K562 treated with DMSO at 1 percent for 12 hours (cell line): ENCODE measurements around the gene RPLP2. TPM values are rescaled to one million over a fixed set of nuclear protein-coding genes. Genes with fewer than 3 reads are reported as not detected.

Experiments
- total RNA-seq: library from RNA; unstranded; fragments of 300-600 nt; gene quantifications from 2 replicates; pipeline ENCODE4 v1.2.3, GENCODE V29; 2022; ENCODE audit not compliant: insufficient read depth

Gene RPLP2
- total RNA-seq = 1,821 and 2,673 TPM in 2 replicates

DNA sequence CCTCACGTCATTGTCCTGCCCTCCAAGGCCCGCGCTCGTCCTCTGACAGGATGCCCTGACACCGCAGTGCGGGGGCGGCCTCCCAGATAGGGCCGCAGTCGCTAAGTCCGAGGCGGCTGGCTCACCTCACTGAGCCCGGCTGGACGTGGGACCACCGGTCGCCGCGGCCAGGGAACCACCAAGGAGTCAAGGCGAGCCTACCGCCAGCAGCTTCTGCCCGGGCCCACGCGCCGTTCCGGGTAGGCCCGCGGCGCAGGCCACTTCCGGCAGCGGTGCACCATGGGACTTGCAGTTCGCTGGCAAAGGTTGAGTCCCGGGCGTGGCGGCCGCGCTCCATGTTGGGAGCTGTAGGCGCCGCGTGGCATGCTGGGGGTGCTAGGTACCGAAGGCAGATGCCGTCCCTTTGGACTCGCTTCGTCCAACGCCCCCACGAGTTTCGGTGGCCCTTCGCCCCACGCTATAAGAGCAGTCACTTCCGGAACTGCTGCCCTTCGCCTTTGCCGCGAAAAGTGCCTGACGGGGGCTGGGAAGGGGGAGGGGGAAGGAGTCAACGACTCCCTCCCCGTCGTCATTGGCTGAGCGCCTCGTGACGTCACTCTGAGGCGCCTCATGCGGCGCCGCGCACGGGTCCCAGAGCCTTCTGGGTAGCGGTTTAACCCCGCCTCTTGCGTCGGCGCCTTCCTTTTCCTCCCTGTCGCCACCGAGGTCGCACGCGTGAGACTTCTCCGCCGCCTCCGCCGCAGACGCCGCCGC, at the start of gene RPLP2:
Gene RPLP2, plus strand, starts transcription at position 681 of the 753 bp plus-strand sequence. CDS start 268 bp downstream, outside the sequence.

DNA sequence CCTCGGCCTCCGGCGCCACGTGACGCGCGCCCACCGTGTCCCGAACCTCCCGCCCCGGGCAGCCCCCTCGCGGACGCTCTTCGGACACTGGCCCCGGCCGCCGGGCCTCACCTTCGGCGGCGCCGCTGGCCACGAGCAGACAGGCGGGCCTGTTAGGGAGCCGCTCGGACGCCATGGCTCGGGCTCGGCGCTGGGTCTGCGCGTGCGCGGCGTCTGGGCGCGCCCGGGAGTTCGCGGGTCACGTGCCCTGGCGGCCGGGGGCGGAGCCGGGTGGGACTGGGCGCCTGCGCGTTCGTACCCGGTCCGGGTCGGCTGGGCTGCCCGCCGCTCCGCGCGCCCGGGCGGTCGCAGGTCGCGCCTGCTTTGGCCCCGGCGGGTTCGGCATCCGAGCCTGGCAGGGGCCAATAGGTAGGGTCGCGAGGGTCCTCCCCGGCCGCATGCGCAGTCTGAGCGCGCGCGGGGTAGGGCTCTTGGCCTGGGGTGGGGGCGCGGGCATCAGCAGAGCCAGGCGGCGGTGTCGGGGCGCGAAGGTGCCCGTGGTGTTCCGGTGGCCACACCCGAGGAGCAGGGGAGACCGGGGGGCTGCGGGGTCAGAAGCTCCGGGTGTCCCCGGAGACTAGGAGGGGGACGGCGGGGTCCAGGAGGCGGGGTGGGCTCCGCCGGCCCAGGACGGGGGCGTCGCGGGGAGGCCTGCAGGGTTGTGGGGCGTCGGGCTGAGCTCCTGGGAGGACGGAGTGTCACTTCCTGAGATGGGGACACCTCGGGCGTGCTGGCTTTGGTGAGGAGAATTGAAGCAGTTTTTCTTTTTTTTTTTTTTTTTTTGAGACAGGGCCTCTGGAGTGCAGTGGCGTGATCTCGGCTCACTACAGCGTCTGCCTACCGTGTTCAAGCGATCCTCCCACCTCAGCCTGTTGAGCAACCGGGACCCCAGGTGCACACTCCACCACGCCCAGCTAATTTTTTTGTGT, 32.2 kb upstream of the RPLP2 start, which contains the start of gene GATD1:
Gene GATD1, minus strand, starts transcription at position 200 of the 968 bp plus-strand sequence. Its CDS starts 25 bp downstream, at position 175.

DNA sequence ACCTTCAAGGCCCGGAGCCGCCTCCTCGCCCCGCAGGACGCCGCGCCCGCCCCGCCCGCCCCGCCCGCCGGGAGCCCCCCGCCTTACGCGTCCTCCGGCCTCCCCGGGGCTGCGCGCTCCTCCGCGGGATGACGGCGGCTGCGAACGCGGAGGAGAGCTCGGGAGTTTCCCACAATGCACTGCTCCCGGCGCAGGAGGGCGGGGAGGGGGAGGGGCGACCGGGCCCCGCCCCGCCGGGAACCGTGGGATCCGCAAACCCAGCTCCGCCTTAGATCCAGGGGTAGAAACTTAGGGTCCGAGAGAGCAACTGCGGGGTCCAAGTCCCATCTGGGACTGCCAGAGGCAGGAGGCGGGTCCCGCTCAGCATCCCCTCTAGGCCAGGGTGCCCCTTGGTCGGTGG, 19.8 kb upstream of the RPLP2 start, which contains the start of gene CEND1:
Gene CEND1, minus strand, starts transcription at position 148 of the 400 bp plus-strand sequence. CDS start 1,514 bp downstream, outside the sequence.

DNA sequence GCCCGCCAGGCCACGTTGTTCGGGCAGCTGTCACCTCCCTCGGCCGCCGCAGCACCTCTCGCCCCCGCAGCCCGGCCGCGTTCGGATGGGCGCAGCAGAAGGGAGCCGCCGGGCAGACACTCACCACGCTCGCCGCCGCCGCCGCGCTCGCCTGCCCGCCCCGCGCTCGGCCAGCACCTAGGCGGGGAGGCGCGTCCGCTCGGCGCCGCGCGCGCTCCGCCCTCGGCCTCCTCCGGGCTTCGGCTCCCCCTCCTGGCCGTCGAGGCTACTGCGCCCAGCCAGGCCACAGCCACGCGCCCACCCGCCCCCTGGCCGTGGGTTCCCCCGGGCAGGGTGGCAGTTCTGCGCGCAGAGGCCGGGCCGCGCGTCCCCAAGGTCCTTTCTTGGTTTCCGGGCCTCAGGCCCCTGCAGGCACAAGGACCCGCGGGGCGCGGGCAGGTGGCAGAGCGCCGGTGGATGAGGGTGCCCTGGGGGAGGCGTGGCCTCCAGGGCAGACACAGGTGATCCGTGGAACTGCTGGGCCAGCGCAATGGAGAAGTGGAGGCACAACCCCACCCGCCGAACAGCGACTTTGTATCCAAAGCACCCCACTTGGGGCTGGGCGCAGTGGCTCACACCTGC, 11.6 kb upstream of the RPLP2 start, which contains the start of gene SLC25A22:
Gene SLC25A22, minus strand, starts transcription at position 189 of the 621 bp plus-strand sequence. CDS start 3,275 bp downstream, outside the sequence.

DNA sequence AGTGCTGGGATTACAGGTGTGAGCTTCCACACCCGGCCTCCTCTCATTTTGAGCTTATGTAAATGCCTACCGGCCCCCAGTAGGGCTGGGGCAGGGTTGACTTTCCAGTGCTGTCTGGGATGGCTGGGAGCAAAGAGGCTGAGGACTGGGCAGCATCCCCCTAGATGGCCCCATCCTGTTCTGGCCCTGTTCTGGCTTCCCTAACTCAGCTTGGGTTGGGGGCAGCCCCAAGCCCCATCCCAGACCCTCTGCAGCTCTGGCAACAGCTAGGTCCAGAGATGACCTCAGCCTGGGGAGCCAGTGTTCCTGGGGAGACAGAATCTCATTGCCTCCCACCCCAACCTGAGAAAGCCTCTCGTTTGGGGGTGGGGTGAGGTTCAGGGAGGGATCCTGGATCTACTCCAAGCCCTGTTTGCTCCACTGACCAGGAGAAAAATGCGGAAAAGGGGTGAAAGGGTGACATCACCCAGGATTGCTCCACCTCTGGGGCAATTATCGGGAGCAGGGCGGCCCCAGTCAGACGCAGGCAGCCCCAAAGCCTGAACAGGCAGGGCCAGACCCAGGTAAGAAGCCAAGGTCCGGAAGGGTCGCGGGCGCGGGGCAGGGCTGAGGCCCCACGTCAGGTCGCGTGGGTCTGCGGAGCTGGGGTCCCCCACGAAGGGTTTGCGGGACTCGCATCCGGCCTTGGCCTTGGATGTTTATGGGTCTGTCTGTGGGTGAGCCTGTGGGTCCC, 8.8 kb downstream of the RPLP2 start, which contains the start of gene PNPLA2:
Gene PNPLA2, plus strand, starts transcription at position 519 of the 733 bp plus-strand sequence. CDS start 805 bp downstream, outside the sequence.

DNA sequence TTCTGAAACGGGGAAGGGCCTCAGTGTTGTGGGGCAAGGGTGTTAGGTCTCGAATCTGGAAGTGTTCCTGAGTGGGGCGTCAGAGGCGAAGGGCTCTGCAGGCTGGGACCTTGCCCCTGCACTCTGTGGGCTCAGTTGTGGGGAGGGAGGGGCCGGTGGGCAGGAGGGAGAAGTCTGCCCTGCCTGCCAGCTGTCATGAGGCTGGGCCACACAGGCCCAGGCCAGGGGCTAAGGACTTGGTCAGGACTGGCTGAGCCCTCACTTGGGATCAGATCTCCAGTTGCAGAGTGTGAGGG, 18.1 kb downstream of the RPLP2 start, which contains the start of gene CRACR2B:
Gene CRACR2B, plus strand, starts transcription at position 23 of the 296 bp plus-strand sequence. CDS start 689 bp downstream, outside the sequence.

DNA sequence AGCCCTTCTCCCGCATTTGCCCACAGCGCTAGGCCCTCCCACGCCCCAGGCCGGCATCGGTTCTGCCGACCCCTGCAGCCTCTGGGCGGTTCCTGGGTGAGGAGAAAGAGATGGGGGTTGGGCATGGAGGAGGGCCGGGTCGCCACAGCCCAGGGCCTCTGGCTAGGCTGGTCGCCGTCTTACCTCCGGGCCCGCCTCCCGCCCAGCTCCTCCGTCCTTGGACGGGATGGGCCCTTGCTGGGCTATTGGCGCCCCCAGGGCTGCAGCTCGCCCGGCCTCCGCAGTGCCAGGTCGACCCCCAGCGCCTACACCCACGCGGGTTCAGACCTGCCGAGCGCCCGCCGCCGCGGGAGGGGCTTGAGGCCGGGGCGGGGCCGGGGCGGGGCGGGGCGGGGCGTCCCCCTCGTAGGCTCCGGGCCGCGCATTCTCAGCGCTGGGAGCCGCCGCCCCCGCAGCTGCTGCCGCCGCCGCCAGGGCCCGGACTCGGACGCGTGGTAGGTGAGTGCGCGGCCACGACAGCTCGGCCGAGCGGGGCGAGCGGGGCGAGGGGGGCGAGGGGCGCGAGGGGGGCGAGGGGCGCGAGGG, 22.9 kb downstream of the RPLP2 start, which contains the start of gene CD151:
Gene CD151, plus strand, starts transcription at position 424 of the 585 bp plus-strand sequence. CDS start 3,118 bp downstream, outside the sequence.

DNA sequence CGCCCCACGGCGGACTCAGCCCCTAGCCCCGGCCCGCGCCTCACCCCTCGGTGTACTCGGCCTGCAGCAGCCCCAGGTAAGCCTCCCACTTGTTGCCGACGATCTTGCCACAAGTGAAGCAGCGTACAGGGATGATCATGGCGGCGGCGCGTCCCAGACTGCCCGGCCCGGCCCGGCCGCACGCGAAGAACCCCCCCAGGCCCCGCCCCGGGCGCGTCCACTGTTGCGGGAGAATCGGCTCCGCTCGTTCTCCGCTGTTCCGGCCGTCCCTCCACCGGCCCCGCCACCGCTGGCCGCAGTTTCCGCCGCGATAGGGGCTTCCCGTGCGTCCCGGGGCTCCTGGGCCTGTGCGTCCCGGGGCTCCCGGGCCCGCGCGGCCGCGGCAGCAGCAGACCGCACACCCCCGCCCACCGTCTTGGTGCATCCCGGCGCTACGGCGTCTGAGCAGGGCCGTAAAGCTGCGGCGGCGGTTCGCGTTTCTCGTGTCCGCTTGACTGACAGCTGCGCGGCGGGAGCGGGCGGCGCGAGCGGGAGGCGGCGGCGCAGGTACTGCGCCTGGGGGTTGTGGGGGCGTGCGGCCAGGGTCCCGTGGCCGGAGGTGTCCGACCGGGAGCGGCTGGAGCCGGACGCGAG, 32.7 kb downstream of the RPLP2 start, which contains the start of the genes POLR2L and TSPAN4:
Gene POLR2L, minus strand, starts transcription at position 160 of the 633 bp plus-strand sequence. Its CDS starts 21 bp downstream, at position 139.
Gene TSPAN4, plus strand, starts transcription at position 483 of the 633 bp plus-strand sequence. CDS start 7,453 bp downstream, outside the sequence.

Other genes starting within 250 kb of the RPLP2 start
- 2.0 and 2.8 TPM in 2 replicates for gene LMNTD2, start 249.2 kb upstream of the RPLP2 start, total RNA-seq
- 40.8 and 66.7 TPM in 2 replicates for gene RASSF7, start 249.0 kb upstream of the RPLP2 start, total RNA-seq
- gene PHRF1, start 233.5 kb upstream of the RPLP2 start, total RNA-seq = 9.8 and 21.1 TPM in 2 replicates
- 41.5 and 44.6 TPM in 2 replicates for gene IRF7, start 194.0 kb upstream of the RPLP2 start, total RNA-seq
- gene CDHR5, start 185.0 kb upstream of the RPLP2 start, total RNA-seq = not detected in 2 replicates
- gene SCT, start 182.8 kb upstream of the RPLP2 start, total RNA-seq = not detected in 2 replicates
- 0.88 and 1.6 TPM in 2 replicates for gene DRD4, start 172.7 kb upstream of the RPLP2 start, total RNA-seq
- gene DEAF1, start 114.7 kb upstream of the RPLP2 start, total RNA-seq = 51.5 and 67.2 TPM in 2 replicates
- gene TMEM80, start 114.2 kb upstream of the RPLP2 start, total RNA-seq = 19.1 and 32.6 TPM in 2 replicates
- gene EPS8L2, start 103.7 kb upstream of the RPLP2 start, total RNA-seq = 5.2 and 7.1 TPM in 2 replicates
- 543 and 606 TPM in 2 replicates for gene TALDO1, start 62.5 kb upstream of the RPLP2 start, total RNA-seq
- gene GATD1, start 32.5 kb upstream of the RPLP2 start, total RNA-seq = 27.5 and 66.9 TPM in 2 replicates
- 0.69 TPM in 1 of 2 replicates, not detected in the other for gene CEND1, start 19.9 kb upstream of the RPLP2 start, total RNA-seq
- gene SLC25A22, start 11.7 kb upstream of the RPLP2 start, total RNA-seq = 21.6 and 29.4 TPM in 2 replicates
- 22.8 and 31.5 TPM in 2 replicates for gene PIDD1, start 4.7 kb upstream of the RPLP2 start, total RNA-seq
- gene PNPLA2, start 8.9 kb downstream of the RPLP2 start, total RNA-seq = 139 and 145 TPM in 2 replicates
- gene CRACR2B, start 18.0 kb downstream of the RPLP2 start, total RNA-seq = 17.9 and 22.6 TPM in 2 replicates
- gene CD151, start 23.0 kb downstream of the RPLP2 start, total RNA-seq = 123 and 132 TPM in 2 replicates
- gene POLR2L, start 32.6 kb downstream of the RPLP2 start, total RNA-seq = 48.6 and 66.2 TPM in 2 replicates
- gene TSPAN4, start 32.9 kb downstream of the RPLP2 start, total RNA-seq = 12.7 and 17.3 TPM in 2 replicates
- 58.8 and 61.8 TPM in 2 replicates for gene CHID1, start 100.8 kb downstream of the RPLP2 start, total RNA-seq
- gene AP2A2, start 115.9 kb downstream of the RPLP2 start, total RNA-seq = 28.6 and 50.2 TPM in 2 replicates
- gene MUC6, start 226.8 kb downstream of the RPLP2 start, total RNA-seq = not detected in 2 replicates